PC-9 (cell line): ENCODE results near the gene PLCE1. TPM values are rescaled to one million over a fixed set of nuclear protein-coding genes. Genes with fewer than 3 reads are reported as not detected.

Experiments used
- BruUV-seq: library from RNA; stranded (reverse); fragments of 400-500 nt; replicated peaks from 2 replicates; lab custom pipeline; 2021; lab: Mats Ljungman, UMichigan
- CTCF ChIA-PET: fragments of 300-600 bp; sonication (Branson Sonifier 250); formaldehyde crosslinking; loops from one replicate; lab custom pipeline; 2022; ENCODE audit warnings: antibody characterized with exemption; lab: Charles Lee
- POLR2A ChIA-PET: fragments of 300-600 bp; sonication (Branson Sonifier 250); formaldehyde crosslinking; loops from one replicate; lab custom pipeline; 2022; ENCODE audit warnings: antibody characterized with exemption; ENCODE audit not compliant: unreplicated experiment; lab: Charles Lee
- DNase-seq, 2 experiments: peaks; one replicate each; pipeline versions ENCODE4 v3.0.0 to v3.0.0-alpha.2; 2015 to 2022; ENCODE audit warnings: mixed read lengths in 1 of 2
- H2AFZ ChIP-seq: fragments of 200-600 bp; sonication (generic); 2 replicates; pipeline ENCODE4 v1.8.1; 2017; ENCODE audit warnings: antibody characterized with exemption
- H3F3A ChIP-seq: fragments of 200-600 bp; sonication (generic); 2 replicates; pipeline ENCODE4 v1.8.1; 2017; ENCODE audit warnings: antibody characterized with exemption, mild to moderate bottlenecking, low read depth; ENCODE audit not compliant: insufficient read depth
- H3K27ac ChIP-seq: fragments of 200-600 bp; sonication (generic); 2 replicates; pipeline ENCODE4 v1.6.1; 2016; ENCODE audit warnings: mixed run types
- H3K27me3 ChIP-seq: fragments of 200-600 bp; sonication (generic); 2 replicates; pipeline ENCODE4 v1.6.1; 2016; ENCODE audit warnings: low read depth, mixed run types; ENCODE audit not compliant: insufficient read depth
- H3K36me3 ChIP-seq: fragments of 200-600 bp; sonication (generic); 2 replicates; pipeline ENCODE4 v1.6.1; 2016; ENCODE audit warnings: low read depth, mixed run types
- H3K4me1 ChIP-seq: fragments of 200-600 bp; sonication (generic); replicated peaks from 2 replicates; pipeline ENCODE4 v1.6.1; 2016; ENCODE audit warnings: mixed run types; ENCODE audit not compliant: insufficient read depth
- H3K4me2 ChIP-seq: fragments of 200-600 bp; sonication (generic); 2 replicates; pipeline ENCODE4 v1.6.1; 2017; ENCODE audit warnings: mixed run types
- H3K4me3 ChIP-seq: fragments of 200-600 bp; sonication (generic); 2 replicates; pipeline ENCODE4 v1.6.1; 2016; ENCODE audit warnings: mixed run types
- H3K79me2 ChIP-seq: fragments of 200-600 bp; sonication (generic); 2 replicates; pipeline ENCODE4 v1.6.1; 2017; ENCODE audit warnings: low read depth, mixed run types
- H3K9me2 ChIP-seq: fragments of 200-600 bp; sonication (generic); 2 replicates; pipeline ENCODE4 v1.8.1; 2017; ENCODE audit warnings: mild to moderate bottlenecking; ENCODE audit not compliant: insufficient read depth
- H3K9me3 ChIP-seq: fragments of 200-600 bp; sonication (generic); 2 replicates; pipeline ENCODE4 v1.8.1; 2016; ENCODE audit warnings: low read depth; ENCODE audit not compliant: insufficient read depth
- H4K20me1 ChIP-seq: fragments of 200-600 bp; sonication (generic); 2 replicates; pipeline ENCODE4 v1.8.1; 2017; ENCODE audit not compliant: insufficient read depth
- EZH2 ChIP-seq: fragments of 200-600 bp; sonication (generic); IDR thresholded peaks from 2 replicates; pipeline ENCODE4 v1.8.0; 2017; ENCODE audit warnings: antibody characterized with exemption, low read depth
- intact Hi-C: fragments of 100-400 bp; cut with micrococcal nuclease; formaldehyde crosslinking; loops from one replicate; pipeline ENCODE4 v1.10.0; 2022; ENCODE audit not compliant: unreplicated experiment
- total RNA-seq: library from RNA; stranded (reverse); gene quantifications from 2 replicates; pipeline ENCODE4 v1.2.3, GENCODE V29; 2021
- TF ChIP-seq, protein P1 (sequence below): fragments of 200-600 bp; sonication (generic); conservative IDR thresholded peaks from 2 replicates; pipeline ENCODE4 v1.6.1; 2017; ENCODE audit warnings: mixed run types, antibody characterized with exemption, mild to moderate bottlenecking, moderate library complexity

Gene PLCE1
- total RNA-seq, 1 experiment from 2014 or later = 15.2 TPM

DNA sequence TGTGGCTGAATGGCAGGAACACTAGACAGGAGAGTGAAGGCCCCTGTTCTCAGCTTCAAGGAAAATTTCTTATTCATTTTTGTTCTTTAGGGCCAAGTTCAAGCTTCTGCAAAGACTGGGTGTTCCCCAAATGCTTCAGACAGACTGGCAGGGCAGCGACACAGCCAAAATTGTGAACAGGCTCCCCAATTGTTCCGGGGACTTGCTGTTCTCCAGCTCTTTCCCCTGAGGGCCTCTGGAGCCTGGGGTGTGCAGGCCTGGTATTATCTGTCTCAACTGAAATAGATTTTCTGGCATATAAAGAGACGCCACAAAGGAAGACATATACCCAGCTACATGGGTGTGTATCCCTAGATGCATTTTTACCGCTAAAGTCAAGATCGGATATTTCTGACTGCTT lies 30.3 kb upstream of the PLCE1 start:
- Histone ChIP-seq H3K79me2 (no peaks in the 10 kb centered on the region), H3K4me1 (no peaks in the 10 kb centered on the region), H3K27me3 (no peaks in the 10 kb centered on the region), H4K20me1 (no peaks in the 10 kb centered on the region), H3K4me2 (no peak overlapping the region), H3F3A (no peaks in the 10 kb centered on the region), H3K4me3 (no peak overlapping the region), H3K9me2 (no peaks in the 10 kb centered on the region), H3K36me3 (no peaks in the 10 kb centered on the region), H2AFZ (no peak overlapping the region), H3K9me3 (no peaks in the 10 kb centered on the region), H3K27ac (no peak overlapping the region)
- no TSS peak for BruUV-seq
- intact Hi-C loops = no loop called here
- CTCF ChIA-PET = no interaction called here
- DNase-seq = no peak
- TF ChIP-seq EZH2 = no peak
- TF ChIP-seq, protein P1, sequence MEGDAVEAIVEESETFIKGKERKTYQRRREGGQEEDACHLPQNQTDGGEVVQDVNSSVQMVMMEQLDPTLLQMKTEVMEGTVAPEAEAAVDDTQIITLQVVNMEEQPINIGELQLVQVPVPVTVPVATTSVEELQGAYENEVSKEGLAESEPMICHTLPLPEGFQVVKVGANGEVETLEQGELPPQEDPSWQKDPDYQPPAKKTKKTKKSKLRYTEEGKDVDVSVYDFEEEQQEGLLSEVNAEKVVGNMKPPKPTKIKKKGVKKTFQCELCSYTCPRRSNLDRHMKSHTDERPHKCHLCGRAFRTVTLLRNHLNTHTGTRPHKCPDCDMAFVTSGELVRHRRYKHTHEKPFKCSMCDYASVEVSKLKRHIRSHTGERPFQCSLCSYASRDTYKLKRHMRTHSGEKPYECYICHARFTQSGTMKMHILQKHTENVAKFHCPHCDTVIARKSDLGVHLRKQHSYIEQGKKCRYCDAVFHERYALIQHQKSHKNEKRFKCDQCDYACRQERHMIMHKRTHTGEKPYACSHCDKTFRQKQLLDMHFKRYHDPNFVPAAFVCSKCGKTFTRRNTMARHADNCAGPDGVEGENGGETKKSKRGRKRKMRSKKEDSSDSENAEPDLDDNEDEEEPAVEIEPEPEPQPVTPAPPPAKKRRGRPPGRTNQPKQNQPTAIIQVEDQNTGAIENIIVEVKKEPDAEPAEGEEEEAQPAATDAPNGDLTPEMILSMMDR = no peak
- POLR2A ChIA-PET = no interaction called here

DNA sequence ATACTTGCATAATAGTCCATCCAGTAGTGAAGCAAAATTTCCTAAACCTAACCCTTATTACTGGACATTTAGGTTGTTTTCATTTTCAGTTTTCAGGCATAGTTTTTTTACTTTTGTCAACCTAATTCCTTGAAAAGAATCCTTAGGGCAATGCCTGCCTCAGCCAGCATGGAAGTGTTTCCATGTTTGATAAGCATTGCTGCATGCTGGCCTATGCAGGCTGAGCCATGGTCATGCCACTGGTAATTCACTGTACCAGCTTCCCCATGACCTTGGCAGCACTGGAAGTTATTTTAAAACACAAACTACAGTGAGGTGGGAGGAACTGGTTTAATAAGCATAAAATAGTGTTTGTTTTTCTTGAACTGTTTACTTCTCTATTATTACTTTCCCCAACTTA lies 27.8 kb upstream of the PLCE1 start:
- no peak overlapping the region for H3K27ac ChIP-seq
- H3F3A ChIP-seq = no peaks in the 10 kb centered on the region
- no peak for DNase-seq
- H2AFZ ChIP-seq = no peak overlapping the region
- no peaks in the 10 kb centered on the region for H3K79me2 ChIP-seq
- no peak overlapping the region for H3K4me3 ChIP-seq
- H3K9me3 ChIP-seq = no peaks in the 10 kb centered on the region
- H3K9me2 ChIP-seq = no peaks in the 10 kb centered on the region
- POLR2A ChIA-PET = no interaction called here
- no peaks in the 10 kb centered on the region for H4K20me1 ChIP-seq
- no TSS peak for BruUV-seq
- TF ChIP-seq, protein P1 = no peak
- no peak for TF ChIP-seq EZH2
- no peaks in the 10 kb centered on the region for H3K4me1 ChIP-seq
- intact Hi-C loops = no loop called here
- CTCF ChIA-PET = no interaction called here
- no peaks in the 10 kb centered on the region for H3K36me3 ChIP-seq
- H3K27me3 ChIP-seq = no peaks in the 10 kb centered on the region
- no peak overlapping the region for H3K4me2 ChIP-seq

DNA sequence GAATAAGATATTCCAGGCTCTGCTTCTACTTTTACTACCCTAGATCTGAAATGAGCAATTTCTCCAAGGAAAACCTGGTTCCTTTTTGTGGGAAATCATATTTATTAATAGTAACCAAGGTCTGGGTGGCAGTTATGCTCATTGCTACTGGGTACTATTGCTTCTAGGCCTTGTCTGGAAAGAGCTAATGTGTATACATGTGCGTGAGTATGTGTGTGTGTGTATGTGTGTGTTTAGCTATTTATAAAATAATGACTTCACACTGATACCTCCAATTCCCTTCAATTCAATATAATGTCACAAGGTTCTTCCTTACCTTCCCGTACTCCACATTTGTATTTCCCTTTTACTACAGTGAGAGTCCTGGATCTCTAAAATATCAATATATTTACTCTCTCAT lies 26.0 kb upstream of the PLCE1 start:
- no peaks in the 10 kb centered on the region for H3K36me3 ChIP-seq
- no TSS peak for BruUV-seq
- no peak for DNase-seq
- H3K4me2 ChIP-seq = no peak overlapping the region
- no peak overlapping the region for H2AFZ ChIP-seq
- no peaks in the 10 kb centered on the region for H3K9me3 ChIP-seq
- intact Hi-C loops = no loop called here
- H3K79me2 ChIP-seq = no peaks in the 10 kb centered on the region
- POLR2A ChIA-PET = no interaction called here
- H3K27ac ChIP-seq = no peak overlapping the region
- H3K4me3 ChIP-seq = no peak overlapping the region
- no peaks in the 10 kb centered on the region for H4K20me1 ChIP-seq
- H3K27me3 ChIP-seq = no peaks in the 10 kb centered on the region
- H3K4me1 ChIP-seq = no peaks in the 10 kb centered on the region
- no peaks in the 10 kb centered on the region for H3F3A ChIP-seq
- no peaks in the 10 kb centered on the region for H3K9me2 ChIP-seq
- CTCF ChIA-PET = no interaction called here
- TF ChIP-seq EZH2 = no peak
- TF ChIP-seq, protein P1 = no peak
